ENCODE data around the gene CASQ2. TPM values are rescaled to one million over a fixed set of nuclear protein-coding genes. Genes with fewer than 3 reads are reported as not detected.
A peak's percentile ranks its signal among the peaks of the same experiment; 100 is the strongest.

The CASQ2 gene
- total and polyA plus RNA-seq, 2 of the 13 experiments (the other 11 are each of a cell fraction or from before 2014, with no cell fraction given) = not detected

DNA sequence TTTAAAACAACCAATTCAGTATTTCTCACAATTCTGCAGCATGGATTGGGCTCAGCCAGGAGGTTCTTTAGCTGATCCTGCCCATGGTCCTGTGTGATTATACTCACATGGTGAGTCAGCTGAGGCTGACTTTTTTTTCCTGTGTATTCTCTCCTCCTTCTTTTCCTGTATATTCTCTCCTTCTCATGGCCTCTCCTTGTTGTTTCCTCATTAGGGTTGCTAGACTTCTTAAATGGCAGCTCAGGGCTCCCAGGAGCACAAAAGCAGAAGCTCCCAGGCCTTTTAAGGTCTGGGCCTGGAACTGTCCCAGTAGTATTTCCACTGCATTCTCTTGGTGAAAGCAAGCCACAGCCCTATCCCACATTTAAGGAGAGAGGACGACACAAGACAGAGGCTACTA lies 99.9 kb downstream of the CASQ2 start:
- Histone ChIP-seq H3K4me3 (replicated peaks in 1 of 3; ENCODE audit: insufficient read depth in 1 of 3, low read depth in 2 of 3, low read length in 3 of 3) (no peak overlapping the region), H3K27ac (ENCODE audit: extremely low read length, insufficient read depth, low read length) (no peak overlapping the region), H3K9ac (ENCODE audit: insufficient read depth, low read depth, low read length) (no peak overlapping the region), H3K36me3 (replicated peaks in 1 of 2; ENCODE audit: control insufficient read depth in 1 of 2, insufficient read depth in 2 of 2, low read length in 2 of 2) (peaks cover 9 to 51% of the 10 kb centered on the region in 2 experiments), H3K79me2 (ENCODE audit: insufficient read depth, low read length) (no peaks in the 10 kb centered on the region), H3K4me2 (ENCODE audit: low read depth, low read length) (no peak overlapping the region), H3K27me3 (ENCODE audit: control insufficient read depth in 1 of 2, insufficient read depth in 2 of 2, low read length in 2 of 2) (no peaks in the 10 kb centered on the region), H2AFZ (ENCODE audit: low read length) (no peak overlapping the region), H3K9me3 (ENCODE audit: low read length) (no peaks in the 10 kb centered on the region), H4K20me1 (ENCODE audit: insufficient read depth, low read length) (no peaks in the 10 kb centered on the region), H3K4me1 (ENCODE audit: insufficient read depth, low read length) (peaks cover 19% of the 10 kb centered on the region; the same call in 1 of the 2 replicates)
- POLR2A ChIA-PET = no interaction called here
- FAIRE-seq = no peak
- ATAC-seq = no peak
- no TSS peak for BruUV-seq (replicated peaks)
- CTCF ChIA-PET (ENCODE audit: low intra/inter-chr PET ratio, low total read pairs) = no interaction called here
- 90% methylated on average over 1 of the region's 1 CpG for WGBS (ENCODE audit: low lambda C conversion rate)
- in situ Hi-C loops (cut with HindIII; ENCODE audit: extremely low pct_ligation_motif_present, low pct_unique_long_range_greater_than_20kb) = no loop called here
- DNase-seq (ENCODE audit: low spot score) = no peak
- TF ChIP-seq GZF1 (CRISPR knock-in tag; IDR thresholded peaks at IDR 0.05) (no peak), ZNF331 (CRISPR knock-in tag; IDR thresholded peaks at IDR 0.05) (peak; percentile 99)
- intact Hi-C loops (cut with micrococcal nuclease; ENCODE audit: unreplicated experiment) = no loop called here

DNA sequence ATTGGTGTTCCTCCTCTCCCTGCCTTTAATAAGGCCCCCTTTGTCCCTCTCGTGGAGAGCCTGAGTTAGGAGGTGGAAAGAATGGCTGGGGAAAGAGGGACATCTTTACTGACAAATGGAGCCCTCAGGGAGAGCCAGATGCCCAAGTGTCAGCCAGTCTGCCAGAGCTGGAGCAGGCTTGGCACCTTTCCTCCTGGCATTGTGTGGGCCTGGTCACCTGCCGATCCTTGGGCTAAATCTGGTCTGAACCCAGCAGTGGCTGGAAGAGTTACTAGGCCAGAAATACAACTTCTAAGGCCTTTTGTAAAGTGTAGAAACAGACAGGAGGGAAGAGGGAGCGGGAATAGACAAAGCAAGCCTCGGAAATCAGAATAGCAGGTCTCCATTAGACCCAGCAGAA lies 101.8 kb downstream of the CASQ2 start:
- 96% methylated on average over 3 of the region's 4 CpGs for WGBS (ENCODE audit: low lambda C conversion rate)
- no peak overlapping the region for H3K27ac ChIP-seq (ENCODE audit: extremely low read length, insufficient read depth, low read length)

More for the DNA sequence above, 101.8 kb downstream of the CASQ2 start:
- H3K79me2 ChIP-seq (ENCODE audit: insufficient read depth, low read length) = no peaks in the 10 kb centered on the region
- H4K20me1 ChIP-seq (ENCODE audit: insufficient read depth, low read length) = no peaks in the 10 kb centered on the region
- FAIRE-seq (no peak), ATAC-seq (no peak), DNase-seq (ENCODE audit: low spot score) (no peak)
- peaks cover 13 to 59% of the 10 kb centered on the region in 2 experiments for H3K36me3 ChIP-seq (replicated peaks in 1 of 2; ENCODE audit: control insufficient read depth in 1 of 2, insufficient read depth in 2 of 2, low read length in 2 of 2)
- intact Hi-C loops (cut with micrococcal nuclease; ENCODE audit: unreplicated experiment) (no loop called here), in situ Hi-C loops (cut with HindIII; ENCODE audit: extremely low pct_ligation_motif_present, low pct_unique_long_range_greater_than_20kb) (no loop called here)
- H3K4me1 ChIP-seq (ENCODE audit: insufficient read depth, low read length) = peaks cover 19% of the 10 kb centered on the region; the same call in 1 of the 2 replicates
- H3K4me3 ChIP-seq (replicated peaks in 1 of 3; ENCODE audit: insufficient read depth in 1 of 3, low read depth in 2 of 3, low read length in 3 of 3) = no peak overlapping the region
- ChIA-PET POLR2A (no interaction called here), CTCF (ENCODE audit: low intra/inter-chr PET ratio, low total read pairs) (no interaction called here)
- no peak overlapping the region for H3K9ac ChIP-seq (ENCODE audit: insufficient read depth, low read depth, low read length)
- no peak overlapping the region for H2AFZ ChIP-seq (ENCODE audit: low read length)
- no TSS peak for BruUV-seq (replicated peaks)
- no peaks in the 10 kb centered on the region for H3K27me3 ChIP-seq (ENCODE audit: control insufficient read depth in 1 of 2, insufficient read depth in 2 of 2, low read length in 2 of 2)
- no peak overlapping the region for H3K4me2 ChIP-seq (ENCODE audit: low read depth, low read length)
- no peaks in the 10 kb centered on the region for H3K9me3 ChIP-seq (ENCODE audit: low read length)
- TF ChIP-seq GABPB1 (CRISPR knock-in tag; IDR thresholded peaks at IDR 0.05) (no peak), RBM22 (optimal IDR thresholded peaks at IDR 0.05; ENCODE audit: low read length) (peak; percentile 18)
